HG03135 (cell line): ENCODE measurements around the gene CPED1.
"Not testable (repeated sequence)": the region's sequence is repeated elsewhere in the genome, so short reads cannot be mapped to it uniquely, and the experiment has no call there.

Experiments used
- ATAC-seq: cut with Tn5 transposase; IDR thresholded peaks from one replicate; pipeline ENCODE4 v1.9.1; 2021; ENCODE audit warnings: mild to moderate bottlenecking, moderate library complexity; ENCODE audit not compliant: unreplicated experiment

Gene CPED1

DNA sequence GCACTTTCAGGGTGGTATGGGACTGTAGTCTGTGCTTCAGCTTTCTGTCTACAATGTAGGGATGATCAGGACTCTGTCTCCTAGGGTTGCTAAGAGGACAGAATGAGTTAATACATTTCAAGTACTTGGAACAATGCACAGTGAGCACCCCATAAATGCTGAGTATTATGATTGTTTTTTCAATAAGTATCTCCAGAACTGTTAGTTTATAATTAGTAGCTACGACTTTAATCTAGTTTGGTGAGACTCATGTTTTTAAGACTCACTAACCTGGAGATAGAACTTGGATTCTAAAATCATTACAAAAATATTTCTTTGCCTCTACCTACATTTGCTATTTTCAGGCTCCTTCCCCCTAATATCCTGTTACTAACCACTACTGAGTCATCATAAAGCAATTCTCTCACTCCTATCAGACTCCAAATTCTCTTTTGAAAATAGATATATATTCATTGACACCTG, 95.3 kb downstream of the CPED1 start:
- ATAC-seq, result no peak

DNA sequence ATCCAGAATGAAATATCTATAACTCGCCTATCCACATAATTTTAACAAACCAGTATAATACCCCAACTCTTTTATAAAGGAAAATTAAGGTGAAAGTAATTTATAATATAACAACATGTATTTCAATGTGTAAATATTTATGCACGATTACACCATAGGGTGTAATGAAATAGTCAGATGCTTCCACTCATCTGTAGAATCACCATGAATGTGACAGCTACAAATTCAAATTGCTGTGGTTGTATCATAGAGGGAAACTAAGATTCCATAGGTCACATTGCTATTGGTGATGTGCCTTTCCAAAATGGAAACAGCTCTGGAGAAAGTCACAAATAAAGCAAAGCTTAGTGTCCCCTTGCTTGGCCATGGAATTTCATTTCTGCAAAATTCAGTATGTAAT, 95.7 kb downstream of the CPED1 start:
- ATAC-seq, result no peak

DNA sequence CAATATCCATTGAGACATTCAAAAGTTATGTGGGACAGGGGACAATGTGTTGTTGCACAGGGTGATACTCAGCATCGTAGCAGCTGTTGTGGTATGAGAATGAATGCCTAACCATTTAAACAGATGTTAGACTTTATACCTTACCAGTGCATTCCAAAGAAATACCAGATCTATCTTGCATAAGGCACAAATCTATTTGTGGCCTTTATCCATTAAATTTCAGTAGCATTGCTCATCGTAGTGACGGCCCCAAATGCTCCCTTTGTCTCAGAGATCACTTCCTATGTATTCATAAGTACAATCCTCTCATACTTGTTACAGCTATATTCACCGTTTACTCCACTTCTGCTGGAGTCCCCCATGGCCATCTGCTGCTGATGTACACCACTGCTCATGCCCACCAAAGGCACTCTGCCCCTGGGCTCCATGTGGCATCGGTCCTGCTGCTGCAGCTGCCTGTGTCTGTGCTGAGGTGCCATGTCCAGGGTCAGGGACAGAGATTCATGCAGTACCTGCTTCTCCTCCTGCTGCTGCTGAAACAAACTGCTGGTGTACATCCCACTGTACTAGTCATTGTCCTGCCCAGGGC, 96.3 kb downstream of the CPED1 start:
- no peak for ATAC-seq

DNA sequence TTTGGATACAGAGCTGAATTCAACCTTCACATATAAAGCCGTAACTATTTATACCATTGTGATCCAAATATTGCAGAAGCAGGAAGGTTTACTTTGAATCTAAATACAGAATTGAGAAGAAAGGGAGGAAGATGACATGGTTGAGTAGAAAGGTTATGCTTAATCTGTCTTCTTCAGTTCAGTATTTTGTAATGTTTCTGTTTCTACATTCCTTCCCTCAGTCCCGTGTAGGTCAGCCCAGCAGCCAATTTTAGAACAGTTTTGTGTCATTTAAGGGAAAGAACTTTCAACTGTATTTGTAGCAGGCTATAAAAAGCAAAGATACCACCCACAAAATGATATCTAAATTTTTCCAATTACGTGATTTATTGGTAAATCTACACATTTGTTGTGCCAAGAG, 97.4 kb downstream of the CPED1 start:
- ATAC-seq, result no peak

DNA sequence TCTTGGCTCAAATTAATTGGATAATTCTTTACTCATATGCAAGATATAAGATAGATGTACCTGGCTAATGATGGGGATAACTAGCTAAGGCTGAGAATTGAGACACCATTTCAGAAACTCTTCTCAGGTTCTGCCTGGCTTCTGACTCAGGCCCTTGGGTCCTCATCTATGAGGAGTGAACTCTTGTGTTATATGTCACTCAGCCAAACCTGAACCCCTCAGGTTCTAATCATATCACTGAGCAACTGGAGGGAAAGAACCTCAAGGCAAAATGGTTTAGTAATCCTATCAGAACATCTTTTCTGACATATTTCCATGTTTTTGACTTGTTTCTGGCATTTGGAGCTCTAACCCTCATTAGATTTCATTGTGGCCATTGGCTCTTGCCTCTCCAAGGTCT, 100.4 kb downstream of the CPED1 start:
- no peak for ATAC-seq

DNA sequence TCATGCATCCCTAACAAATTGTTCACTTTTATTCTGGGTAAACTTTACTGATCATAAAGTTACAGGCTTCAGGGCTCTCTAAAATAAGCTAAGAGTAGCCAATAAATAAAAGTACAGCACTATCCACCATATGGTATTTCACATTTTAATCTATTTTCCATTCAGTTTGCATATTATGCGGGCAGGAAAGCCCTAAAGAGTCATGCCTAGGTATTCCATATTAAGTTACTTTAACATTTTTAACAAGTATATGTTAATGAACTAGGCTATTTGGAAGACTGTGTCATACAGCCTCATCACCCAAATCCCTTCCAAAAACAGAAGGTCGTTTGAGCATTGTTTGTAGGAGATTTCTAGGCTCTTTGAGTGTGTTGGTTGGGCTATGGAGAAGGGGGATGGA, 106.3 kb downstream of the CPED1 start:
- no peak for ATAC-seq

DNA sequence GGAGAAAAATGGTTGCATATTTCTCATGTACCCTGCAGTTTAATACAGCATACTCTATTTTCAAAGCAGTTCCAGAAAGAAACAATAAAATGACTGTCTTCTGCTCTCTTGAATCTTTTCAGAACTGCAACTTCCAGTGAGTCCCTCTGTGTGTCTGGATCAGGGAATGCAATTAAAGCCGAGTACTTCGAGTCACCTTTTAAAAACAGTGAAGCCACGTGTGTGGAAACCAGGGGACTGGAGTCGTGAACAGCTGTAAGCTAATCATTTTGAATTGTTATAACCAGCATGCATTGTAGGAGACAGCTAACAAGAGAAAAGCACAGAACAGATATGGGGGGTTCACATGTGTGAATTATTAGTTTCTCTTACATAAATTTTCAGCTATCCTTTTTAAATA, 109.1 kb downstream of the CPED1 start:
- ATAC-seq, result no peak

DNA sequence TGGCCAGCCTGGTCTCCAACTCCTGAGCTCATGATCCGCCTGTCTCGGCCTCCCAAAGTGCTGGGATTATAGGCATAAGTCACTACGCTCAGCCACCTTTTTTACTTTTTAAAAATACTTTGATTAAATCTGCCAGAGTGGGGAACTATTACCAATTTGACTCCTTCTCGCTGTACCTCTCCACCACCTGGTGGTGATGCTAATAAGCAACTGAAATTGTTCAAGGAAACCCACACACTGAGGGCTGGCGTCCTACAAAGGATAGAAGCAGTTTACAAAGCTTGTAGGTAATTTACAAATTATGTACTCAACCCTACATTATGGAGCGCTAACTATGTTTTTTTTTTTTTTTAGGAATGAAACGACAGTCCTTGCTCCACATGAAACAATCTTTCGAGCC, 111.1 kb downstream of the CPED1 start:
- no peak for ATAC-seq

DNA sequence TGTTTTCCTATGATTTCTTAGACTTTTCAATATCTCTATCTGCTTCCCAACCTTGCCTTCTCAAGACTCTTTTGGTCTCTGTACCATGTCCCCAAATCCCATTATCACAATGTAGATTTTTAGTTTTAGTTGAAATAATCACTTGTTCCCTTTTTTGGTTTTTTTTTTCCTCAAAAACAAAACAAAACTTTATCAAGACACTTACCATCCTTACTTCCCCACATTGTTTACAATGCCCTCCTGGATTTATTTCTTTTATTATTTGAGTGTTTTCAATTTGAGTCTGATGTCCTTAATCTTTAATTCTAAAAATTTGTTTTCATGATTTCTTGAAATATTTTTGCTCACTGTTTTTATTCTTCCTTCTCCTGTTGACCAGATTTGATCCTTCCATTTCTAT, 112.6 kb downstream of the CPED1 start:
- no peak for ATAC-seq

DNA sequence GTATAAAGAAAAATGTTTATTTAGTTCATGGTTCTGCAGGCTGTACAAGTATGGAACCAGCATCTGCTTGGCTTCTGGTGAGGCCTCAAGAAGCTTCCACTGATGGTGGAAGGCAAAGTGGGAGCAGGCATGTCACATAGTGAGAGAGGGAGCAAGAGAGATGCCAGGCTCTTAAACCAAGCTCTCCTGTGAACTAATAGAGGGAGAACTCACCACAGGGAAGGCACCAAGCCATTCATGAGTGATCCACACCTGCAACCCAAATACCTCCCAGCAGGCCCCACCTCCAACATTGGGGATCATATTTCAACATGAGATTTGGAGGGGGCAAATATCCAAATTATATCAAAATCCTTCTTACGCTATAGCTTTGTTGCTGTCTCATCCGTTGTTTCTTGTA, 113.1 kb downstream of the CPED1 start:
- ATAC-seq, result no peak

DNA sequence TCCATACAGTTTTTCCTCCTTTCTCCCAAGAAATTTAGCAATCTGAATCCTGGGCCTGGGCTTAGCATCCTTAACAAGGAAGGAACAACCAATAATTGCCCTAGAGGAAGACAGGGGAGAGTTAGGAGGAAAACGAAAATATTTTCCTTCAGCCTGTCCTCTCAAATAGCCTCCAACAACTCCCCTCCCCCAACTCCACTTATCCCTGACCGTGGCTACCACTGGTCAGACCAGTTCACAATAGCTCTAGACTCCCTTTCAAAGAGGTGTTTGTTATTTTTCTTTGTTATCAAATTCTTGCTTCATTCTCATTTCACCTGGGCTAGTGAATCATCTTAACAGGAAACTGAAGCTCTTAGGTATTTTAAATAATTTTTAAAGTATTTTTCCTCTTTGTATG, 114.1 kb downstream of the CPED1 start:
- no peak for ATAC-seq

DNA sequence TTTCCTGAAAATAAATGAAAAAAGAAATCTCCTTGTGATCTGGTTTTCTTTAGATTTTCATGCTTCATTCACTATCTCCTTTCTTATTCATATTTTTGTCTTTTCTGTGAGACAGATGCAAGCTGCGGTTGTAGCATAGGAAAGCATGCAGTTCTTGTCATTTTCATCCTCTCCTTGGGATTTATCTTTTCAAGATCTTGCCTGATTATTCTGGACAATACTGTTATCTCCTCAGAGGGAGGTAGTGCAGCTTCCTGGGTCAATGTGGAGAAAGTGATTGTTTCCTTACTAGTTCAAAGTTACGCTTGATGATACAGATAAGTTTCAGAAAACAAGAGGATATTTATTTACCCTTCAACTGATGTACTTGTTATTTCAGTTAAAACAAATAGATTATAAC, 114.6 kb downstream of the CPED1 start:
- ATAC-seq, result no peak

DNA sequence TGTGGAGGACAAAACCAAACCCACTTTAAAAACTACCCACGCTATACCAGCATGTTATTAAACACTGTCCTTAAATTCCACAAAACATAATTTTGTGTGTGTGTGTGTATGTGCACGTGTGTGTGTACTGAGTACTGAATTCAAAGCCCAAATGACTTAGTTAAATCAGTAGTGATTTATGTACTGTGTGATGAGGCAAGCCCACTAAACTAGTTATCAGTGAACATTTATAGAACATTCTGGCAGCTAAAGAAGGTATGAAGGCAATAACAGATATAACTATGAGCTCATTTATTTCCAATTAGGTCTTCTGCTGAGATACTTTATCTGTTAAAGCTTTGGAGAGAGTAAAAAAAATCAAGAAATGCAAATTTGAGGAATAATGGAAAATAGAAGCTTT, 115.1 kb downstream of the CPED1 start:
- no peak for ATAC-seq

DNA sequence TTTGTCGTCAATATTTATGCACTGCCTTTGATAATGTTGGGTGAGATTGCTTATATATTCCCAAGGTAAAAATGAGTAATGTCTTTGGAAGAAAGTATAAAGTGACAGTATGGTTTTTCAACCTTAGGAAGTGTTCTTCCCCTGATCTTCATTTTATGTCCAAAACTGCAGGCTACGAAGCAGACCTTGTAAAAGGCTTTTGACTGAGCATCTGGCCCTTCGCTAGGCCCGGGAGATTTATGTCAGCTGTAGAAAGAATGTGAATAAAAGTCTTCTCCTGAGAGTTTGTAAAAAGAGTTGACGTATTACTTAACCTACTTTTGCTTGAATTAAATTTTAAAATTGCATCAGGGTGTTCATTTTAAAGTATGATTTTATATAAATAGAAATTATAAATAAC, 116.8 kb downstream of the CPED1 start:
- ATAC-seq, result no peak

DNA sequence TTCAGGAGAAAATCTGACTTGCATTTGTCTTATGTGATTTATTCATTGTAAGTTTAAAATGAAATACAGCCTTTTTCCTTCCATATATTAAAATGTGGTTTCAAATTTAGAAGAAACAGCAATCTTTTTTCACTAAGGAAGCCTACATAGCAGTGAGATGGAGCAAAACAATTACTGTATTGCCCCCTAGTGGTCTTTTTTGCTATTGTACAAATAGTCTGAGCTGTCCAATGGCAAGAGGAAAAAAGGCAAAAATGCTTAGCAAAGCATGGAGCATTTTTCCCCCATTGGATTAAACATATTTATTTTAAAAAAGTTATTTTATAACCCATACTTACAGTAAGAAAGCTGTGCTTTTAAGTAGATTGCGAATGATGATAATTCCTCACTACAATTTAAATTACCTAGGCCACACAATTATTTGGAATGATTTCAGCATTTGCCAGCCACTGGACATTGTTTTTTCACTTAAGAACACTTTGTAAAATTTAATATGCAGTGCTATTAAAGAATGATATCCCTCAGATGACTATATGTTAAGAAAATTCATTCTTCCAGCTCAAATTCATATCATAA, 119.5 kb downstream of the CPED1 start:
- ATAC-seq, result peak; percentile 78

DNA sequence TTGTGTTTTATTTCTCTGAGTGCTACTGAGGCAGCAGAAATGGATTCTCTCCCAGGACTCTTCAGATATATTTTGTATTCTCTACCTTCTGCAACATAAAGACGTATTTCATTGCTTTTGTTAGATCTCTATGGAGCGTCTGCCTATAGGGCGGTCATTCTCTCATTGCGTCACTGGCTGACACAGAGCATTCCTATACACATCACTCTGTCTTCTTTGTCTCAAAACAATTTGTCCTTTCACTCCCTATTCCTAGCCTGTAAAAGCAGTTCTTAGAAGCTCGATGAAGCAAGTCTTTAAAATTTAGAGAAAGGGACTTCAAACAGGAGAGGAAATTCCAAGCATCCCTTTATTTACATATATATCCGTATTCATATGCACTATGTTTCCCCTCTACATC, 120.6 kb downstream of the CPED1 start:
- ATAC-seq, result no peak

DNA sequence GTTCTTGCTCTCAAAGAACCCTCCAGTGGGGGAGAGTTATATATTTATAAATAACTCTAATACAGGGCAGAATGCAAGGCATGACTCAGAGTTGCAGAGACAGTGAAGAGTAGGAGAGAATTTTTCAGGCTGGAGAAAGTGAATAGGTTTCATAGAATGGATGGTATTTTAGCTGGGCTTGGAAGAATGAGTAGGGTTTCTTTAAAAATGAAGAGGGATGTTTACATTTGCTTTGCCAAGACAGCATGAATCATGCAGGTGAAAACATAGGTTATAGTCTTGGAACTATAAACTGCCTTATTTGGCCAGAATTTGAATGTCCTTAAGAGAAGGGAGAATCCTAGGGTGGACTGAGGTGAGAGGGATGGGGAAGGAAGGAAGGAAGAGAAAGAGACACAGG, 124.8 kb downstream of the CPED1 start:
- no peak for ATAC-seq

DNA sequence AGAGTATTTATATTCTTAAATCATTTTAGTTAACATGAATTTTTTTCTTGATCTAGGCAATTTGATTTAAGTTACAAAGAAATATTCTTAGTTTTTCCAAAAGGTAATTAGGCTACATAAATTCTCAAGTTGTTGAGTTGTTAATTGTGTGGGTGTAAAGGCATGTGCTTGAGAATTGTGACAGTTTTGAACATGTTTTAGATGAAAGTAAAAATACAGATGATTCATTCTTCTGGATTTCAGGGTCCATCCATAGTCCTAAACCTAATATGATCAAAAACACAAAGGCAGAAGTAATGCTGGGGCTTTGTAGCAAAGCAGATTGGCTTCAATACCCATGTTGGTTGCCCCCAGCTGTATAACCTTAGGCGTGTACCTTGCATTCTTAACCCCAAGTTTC, 127.9 kb downstream of the CPED1 start:
- no peak for ATAC-seq

DNA sequence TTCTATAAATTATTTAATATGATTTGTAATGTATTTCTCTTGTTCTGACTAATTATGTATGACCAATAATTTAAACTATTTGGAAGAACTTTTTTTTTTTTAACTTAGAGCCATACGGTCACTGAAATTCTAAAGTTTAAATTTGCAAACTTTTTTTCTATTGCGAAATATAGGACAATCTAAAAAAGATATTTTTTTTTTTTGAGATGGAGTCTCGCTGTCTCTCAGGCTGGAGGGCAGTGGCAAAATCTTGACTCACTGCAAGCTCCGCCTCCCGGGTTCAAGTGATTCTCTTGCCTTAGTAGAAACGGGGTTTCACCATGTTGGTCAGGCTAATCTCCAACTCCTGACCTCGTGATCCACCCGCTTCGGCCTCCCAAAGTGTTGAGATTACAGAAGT, 130.5 kb downstream of the CPED1 start:
- ATAC-seq, result no peak

DNA sequence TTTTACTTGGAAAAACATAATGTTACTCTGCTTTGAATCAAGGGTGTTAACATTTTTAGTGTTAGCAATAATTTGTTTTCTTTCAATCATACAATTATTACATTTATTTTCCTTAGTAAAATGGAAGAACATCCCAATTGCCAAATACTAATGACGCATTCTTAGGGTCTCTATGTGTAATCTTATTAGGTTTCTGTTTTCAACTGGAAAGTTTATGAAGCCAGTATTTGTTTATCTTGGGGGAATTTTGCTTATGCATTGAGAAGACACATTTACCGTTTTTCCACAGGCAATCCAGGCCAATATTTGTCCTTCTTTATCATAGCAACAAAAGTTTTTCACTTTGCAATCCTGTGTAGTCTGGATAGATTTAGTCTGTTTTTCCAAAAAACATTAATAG, 134.5 kb downstream of the CPED1 start:
- no peak for ATAC-seq

DNA sequence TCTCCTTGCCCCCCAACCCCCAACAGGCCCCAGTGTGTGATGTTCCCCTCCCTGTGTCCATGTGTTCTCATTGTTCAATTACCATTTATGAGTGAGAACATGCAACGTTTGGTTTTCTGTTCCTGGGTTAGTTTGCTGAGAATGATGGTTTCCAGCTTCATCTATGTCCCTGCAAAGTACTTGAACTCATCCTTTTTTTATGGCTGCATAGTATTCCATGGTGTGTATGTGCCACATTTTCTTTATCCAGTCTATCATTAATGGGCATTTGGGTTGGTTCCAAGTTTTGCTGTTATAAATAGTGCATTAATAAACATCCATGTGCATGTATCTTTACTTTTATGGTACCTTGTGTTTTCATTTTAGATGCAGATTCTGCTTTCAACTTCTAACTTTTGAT, 136.9 kb downstream of the CPED1 start:
- not testable (repeated sequence) for ATAC-seq

DNA sequence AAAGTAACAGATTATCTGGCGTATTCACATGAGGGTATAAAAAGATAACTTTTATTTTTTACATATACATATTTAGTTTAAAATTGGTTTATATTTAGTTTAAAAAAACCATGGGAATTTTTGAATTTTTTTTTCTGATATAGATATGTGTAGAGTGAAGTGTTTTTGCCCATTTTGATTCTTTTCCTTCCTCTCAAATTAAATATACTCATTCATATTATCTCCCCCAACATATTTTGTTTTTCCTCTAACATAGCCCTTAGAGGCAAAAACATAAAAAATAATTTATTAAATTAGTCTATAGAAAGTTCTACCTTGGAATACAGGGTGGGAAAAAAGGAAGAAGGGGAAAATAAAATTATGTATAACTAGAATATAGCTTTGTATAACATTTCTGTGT, 137.7 kb downstream of the CPED1 start:
- no peak for ATAC-seq

DNA sequence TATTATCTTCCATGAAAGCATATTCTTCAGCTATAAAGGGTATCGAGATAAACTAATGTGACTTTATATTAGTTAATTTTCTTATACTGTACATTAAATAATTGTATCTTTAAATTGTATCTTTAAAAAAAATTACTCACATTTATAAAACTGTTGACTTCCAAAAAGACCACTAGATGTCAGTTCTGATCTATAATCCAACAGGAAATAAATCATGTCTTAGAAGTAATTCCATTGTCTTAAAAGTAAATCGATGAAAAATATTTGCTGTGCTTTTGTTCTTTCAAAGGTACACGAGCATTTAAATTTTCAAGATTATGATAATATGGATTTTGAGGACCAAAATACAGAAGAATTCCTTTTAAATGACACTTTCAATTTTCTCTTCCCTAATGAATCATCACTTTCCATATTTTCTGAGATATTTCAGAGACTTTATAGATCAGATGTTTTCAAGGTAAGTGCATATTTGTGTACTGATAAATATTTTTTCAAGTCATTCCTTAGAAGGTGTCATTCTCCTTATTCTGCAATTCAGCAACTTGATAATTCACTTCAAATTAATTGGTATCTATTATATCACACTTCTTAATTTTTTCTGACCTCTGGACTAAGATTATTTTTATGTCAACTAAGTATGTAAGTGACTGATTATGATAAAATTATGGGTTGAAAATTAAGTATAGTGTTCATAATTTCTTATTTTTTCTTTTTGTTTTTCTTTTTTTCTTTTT, 138.5 kb downstream of the CPED1 start:
- no peak for ATAC-seq
